ENCODE data around the gene KRTAP6-1. TPM values are rescaled to one million over a fixed set of nuclear protein-coding genes. Genes with fewer than 3 reads are reported as not detected.

Gene KRTAP6-1
- total and polyA plus RNA-seq, 2 donors (not counting 1 experiment from before 2014, with no cell fraction given), result not detected

DNA sequence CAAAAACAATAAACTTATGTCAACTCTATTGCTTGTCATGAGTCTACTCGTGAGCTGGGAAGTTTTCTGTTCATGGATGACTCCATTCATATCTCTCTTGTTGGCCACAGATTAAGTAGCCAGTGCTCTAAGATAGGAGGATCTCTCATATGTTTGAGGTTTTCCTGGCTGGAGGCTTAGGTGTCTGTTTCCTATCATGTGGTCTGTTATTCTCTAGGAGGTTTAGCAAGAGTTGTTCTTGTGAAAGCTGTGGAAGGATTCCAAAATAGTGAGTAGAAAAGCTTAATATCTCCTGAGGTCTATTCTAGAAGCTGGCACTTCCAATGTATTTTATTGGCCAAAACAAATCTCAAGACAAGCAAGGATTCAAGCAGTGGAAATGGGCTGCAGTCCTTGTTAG is 15.5 kb upstream of the KRTAP6-1 start:
- H3K9ac ChIP-seq (ENCODE audit: low read length), result no peak overlapping the region
- no peaks in the 10 kb centered on the region for H3K79me2 ChIP-seq (ENCODE audit: control insufficient read depth, insufficient read depth, low read length)
- ChIA-PET POLR2A (no interaction called here), CTCF (no interaction called here)
- TF ChIP-seq, protein P1, sequence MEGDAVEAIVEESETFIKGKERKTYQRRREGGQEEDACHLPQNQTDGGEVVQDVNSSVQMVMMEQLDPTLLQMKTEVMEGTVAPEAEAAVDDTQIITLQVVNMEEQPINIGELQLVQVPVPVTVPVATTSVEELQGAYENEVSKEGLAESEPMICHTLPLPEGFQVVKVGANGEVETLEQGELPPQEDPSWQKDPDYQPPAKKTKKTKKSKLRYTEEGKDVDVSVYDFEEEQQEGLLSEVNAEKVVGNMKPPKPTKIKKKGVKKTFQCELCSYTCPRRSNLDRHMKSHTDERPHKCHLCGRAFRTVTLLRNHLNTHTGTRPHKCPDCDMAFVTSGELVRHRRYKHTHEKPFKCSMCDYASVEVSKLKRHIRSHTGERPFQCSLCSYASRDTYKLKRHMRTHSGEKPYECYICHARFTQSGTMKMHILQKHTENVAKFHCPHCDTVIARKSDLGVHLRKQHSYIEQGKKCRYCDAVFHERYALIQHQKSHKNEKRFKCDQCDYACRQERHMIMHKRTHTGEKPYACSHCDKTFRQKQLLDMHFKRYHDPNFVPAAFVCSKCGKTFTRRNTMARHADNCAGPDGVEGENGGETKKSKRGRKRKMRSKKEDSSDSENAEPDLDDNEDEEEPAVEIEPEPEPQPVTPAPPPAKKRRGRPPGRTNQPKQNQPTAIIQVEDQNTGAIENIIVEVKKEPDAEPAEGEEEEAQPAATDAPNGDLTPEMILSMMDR (IDR thresholded peaks at IDR 0.05), result no peak
- no peak for TF ChIP-seq EZH2 (IDR thresholded peaks at IDR 0.05; ENCODE audit: borderline replicate concordance, insufficient read depth, low read depth, low read length, poor library complexity, severe bottlenecking)
- no peak overlapping the region for H3K4me3 Mint-ChIP-seq
- no peak overlapping the region for H3K27ac Mint-ChIP-seq
- ATAC-seq (ENCODE audit: low read depth) (no peak), DNase-seq (no peak)
- H3K4me2 ChIP-seq (replicated peaks; ENCODE audit: low read depth, low read length, poor library complexity, severe bottlenecking), result no peak overlapping the region
- H3K27me3 Mint-ChIP-seq, result no peaks in the 10 kb centered on the region
- no peak overlapping the region for H3K27ac ChIP-seq (ENCODE audit: low read length in 2 of 2)
- no peak overlapping the region for H2AFZ ChIP-seq (ENCODE audit: insufficient read depth, low read depth, low read length, poor library complexity, severe bottlenecking)
- no peaks in the 10 kb centered on the region for H3K27me3 ChIP-seq (replicated peaks in 1 of 4; ENCODE audit: control extremely low read depth in 1 of 4, control insufficient read depth in 3 of 4, insufficient read depth in 4 of 4, low read length in 3 of 4)
- no peaks in the 10 kb centered on the region for H4K20me1 ChIP-seq (ENCODE audit: control insufficient read depth, insufficient read depth, low read length, poor library complexity, severe bottlenecking)
- H3K4me3 ChIP-seq (ENCODE audit: control extremely low read depth in 1 of 5, extremely low read depth in 1 of 5, insufficient read depth in 1 of 5, low read depth in 2 of 5, low read length in 4 of 5), result no peak overlapping the region
- H3K4me1 ChIP-seq (ENCODE audit: control insufficient read depth in 2 of 2, insufficient read depth in 2 of 2, low read length in 2 of 2), result no peaks in the 10 kb centered on the region
- no peaks in the 10 kb centered on the region for H3K36me3 ChIP-seq (replicated peaks in 1 of 2; ENCODE audit: control extremely low read depth in 1 of 2, control insufficient read depth in 1 of 2, extremely low read depth in 1 of 2, insufficient read depth in 2 of 2, low read length in 1 of 2)
- intact Hi-C loops (cut with micrococcal nuclease), result no loop called here
- peaks cover 0 to 6% (median 2%) of the 10 kb centered on the region in 3 donors for H3K9me3 ChIP-seq (ENCODE audit: control extremely low read depth in 1 of 3, control insufficient read depth in 2 of 3, insufficient read depth in 1 of 3, low read length in 2 of 3)
- WGBS (ENCODE audit: insufficient coverage), result 67% methylated on average over 1 of the region's 1 CpG
- H3K9me3 Mint-ChIP-seq (ENCODE audit: insufficient read depth), result peaks cover 7% of the 10 kb centered on the region
- no peaks in the 10 kb centered on the region for H3K4me1 Mint-ChIP-seq

DNA sequence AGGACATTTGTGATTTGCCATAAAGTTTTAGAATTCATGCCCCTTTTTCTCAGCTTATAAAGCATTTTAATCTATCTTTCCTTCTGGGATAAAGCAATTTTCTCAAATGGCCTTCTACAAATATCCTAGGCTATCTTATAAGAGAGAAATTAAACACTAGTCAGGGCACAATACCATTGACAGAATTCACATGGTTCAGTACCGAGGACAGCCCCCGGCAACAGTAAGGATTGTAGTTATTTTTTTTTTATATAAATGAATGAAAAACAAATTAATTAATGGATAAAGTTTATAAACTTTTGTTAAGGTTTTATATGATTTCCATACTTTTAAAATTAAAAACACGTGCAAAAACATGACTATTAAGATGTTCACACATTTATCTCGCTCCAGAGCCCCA is 14.4 kb upstream of the KRTAP6-1 start:
- H3K4me3 Mint-ChIP-seq, result no peak overlapping the region
- Histone ChIP-seq H3K9me3 (ENCODE audit: control extremely low read depth in 1 of 3, control insufficient read depth in 2 of 3, insufficient read depth in 1 of 3, low read length in 2 of 3) (peaks cover 2 to 13% (median 2%) of the 10 kb centered on the region in 3 donors), H3K4me2 (replicated peaks; ENCODE audit: low read depth, low read length, poor library complexity, severe bottlenecking) (no peak overlapping the region), H3K79me2 (ENCODE audit: control insufficient read depth, insufficient read depth, low read length) (no peaks in the 10 kb centered on the region), H3K4me1 (ENCODE audit: control insufficient read depth in 2 of 2, insufficient read depth in 2 of 2, low read length in 2 of 2) (no peaks in the 10 kb centered on the region), H2AFZ (ENCODE audit: insufficient read depth, low read depth, low read length, poor library complexity, severe bottlenecking) (no peak overlapping the region), H3K9ac (ENCODE audit: low read length) (no peak overlapping the region), H3K27ac (ENCODE audit: low read length in 2 of 2) (no peak overlapping the region), H3K27me3 (replicated peaks in 1 of 4; ENCODE audit: control extremely low read depth in 1 of 4, control insufficient read depth in 3 of 4, insufficient read depth in 4 of 4, low read length in 3 of 4) (no peaks in the 10 kb centered on the region), H4K20me1 (ENCODE audit: control insufficient read depth, insufficient read depth, low read length, poor library complexity, severe bottlenecking) (no peaks in the 10 kb centered on the region), H3K36me3 (replicated peaks in 1 of 2; ENCODE audit: control extremely low read depth in 1 of 2, control insufficient read depth in 1 of 2, extremely low read depth in 1 of 2, insufficient read depth in 2 of 2, low read length in 1 of 2) (no peaks in the 10 kb centered on the region), H3K4me3 (ENCODE audit: control extremely low read depth in 1 of 5, extremely low read depth in 1 of 5, insufficient read depth in 1 of 5, low read depth in 2 of 5, low read length in 4 of 5) (no peak overlapping the region)
- WGBS (ENCODE audit: insufficient coverage), result no CpG with 5 or more reads among the region's 4 CpGs
- TF ChIP-seq, protein P1 (IDR thresholded peaks at IDR 0.05), result no peak
- peaks cover 7% of the 10 kb centered on the region for H3K9me3 Mint-ChIP-seq (ENCODE audit: insufficient read depth)
- no peaks in the 10 kb centered on the region for H3K27me3 Mint-ChIP-seq
- ATAC-seq (ENCODE audit: low read depth) (no peak), DNase-seq (no peak)
- H3K27ac Mint-ChIP-seq, result no peak overlapping the region
- CTCF ChIA-PET, result no interaction called here
- intact Hi-C loops (cut with micrococcal nuclease), result no loop called here
- POLR2A ChIA-PET, result no interaction called here
- no peaks in the 10 kb centered on the region for H3K4me1 Mint-ChIP-seq

Data from B cell (primary cell).